EL (cell line): ENCODE results near the gene CD276.
A peak's percentile ranks its signal among the peaks of the same experiment; 100 is the strongest.
"Not testable (repeated sequence)": the region's sequence is repeated elsewhere in the genome, so short reads cannot be mapped to it uniquely, and the experiment has no call there.

Source experiments
- DNase-seq: peaks from one replicate; pipeline ENCODE4 v3.0.0-alpha.2; 2016

The CD276 gene

GRCh38 chr15:73714695-73715301 lies 30.6 kb downstream of the CD276 start:
- DNase-seq, result no peak

DNA sequence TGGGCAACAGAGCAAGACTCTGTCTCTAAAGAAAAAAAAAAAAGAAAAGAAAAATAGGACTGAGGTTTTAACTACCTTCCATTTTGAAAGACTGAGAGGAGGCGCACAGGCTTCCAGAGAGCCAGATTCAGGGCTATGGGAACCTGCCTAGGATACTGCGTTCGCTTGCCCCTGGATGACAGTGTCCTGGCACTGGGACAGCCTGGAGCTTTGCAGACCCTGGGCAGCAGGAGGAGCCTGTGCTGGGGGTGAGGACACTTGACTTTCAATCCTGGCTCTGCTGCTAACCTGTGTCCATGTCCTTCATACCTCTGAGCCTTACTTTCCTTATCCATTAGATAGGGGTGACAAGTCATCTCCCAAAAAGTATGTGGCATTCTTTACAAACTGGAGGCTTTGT lies 31.2 kb downstream of the CD276 start:
- no peak for DNase-seq

DNA sequence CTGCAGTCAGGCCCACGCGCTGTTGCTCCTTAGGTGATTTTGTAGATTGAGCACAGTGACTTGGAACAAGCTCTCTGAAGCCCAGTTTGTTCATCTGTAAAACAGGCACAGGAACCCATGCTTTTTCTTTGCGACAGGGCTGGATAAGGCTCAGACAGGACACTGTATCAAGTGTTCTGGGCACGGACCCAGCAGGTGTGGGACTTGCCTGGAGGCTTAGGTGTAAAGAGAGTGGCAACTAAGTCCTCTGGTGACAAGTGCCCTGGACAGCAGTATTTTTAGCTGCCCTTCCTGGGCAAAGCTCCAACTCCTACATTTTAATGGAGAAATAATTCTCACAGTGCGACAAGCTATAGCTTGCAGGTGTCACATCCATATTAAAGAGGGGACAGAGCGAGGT lies 32.2 kb downstream of the CD276 start:
- no peak for DNase-seq

DNA sequence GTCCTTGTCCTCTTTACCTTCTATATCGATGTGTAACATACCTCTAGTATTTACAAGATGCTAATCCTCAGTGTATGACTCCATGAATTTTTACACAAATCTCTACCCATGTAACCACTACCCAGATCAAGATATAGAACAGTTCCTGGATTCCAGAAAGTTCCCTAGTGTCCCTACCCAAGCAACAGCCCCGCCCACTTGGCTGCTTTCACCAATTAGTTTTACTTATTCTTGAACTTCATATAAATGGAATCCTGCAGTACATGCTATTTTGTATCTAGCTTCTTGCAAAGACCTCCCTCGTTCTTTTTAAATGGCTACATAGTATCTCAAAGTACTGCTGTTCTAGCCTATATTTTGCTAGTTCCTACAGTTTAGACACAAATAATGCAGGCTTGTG lies 33.0 kb downstream of the CD276 start:
- DNase-seq, result no peak

- DNase-seq, result no peak
These were observed 33.6 kb downstream of the CD276 start for GRCh38 chr15:73717802-73718201.

DNA sequence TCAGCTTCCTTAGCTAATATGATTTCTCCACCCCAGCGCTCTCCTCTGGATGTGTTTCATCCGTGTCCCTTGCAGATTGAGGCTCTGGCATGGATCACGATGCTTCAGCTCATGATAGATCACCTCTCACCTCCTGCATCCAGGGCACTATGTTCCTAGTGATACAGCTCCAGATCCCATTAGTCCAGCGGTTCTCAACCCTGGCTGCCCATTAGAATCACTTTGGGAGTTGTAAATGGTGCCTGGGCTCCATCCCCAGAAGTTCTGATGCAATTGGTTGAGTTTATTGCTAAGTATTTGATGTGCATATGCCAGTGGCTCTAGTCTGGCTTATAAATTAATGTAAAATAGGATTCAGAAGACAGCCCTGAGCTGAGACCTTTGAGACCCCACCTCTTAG lies 34.5 kb downstream of the CD276 start:
- DNase-seq, result no peak

GRCh38 chr15:73722425-73722824 lies 38.2 kb downstream of the CD276 start:
- DNase-seq, result no peak

GRCh38 chr15:73723191-73723590 lies 39.0 kb downstream of the CD276 start:
- no peak for DNase-seq

- DNase-seq, result no peak
These were observed 40.0 kb downstream of the CD276 start for GRCh38 chr15:73724212-73724611.

- DNase-seq, result peak; percentile 75
These were observed 43.3 kb downstream of the CD276 start for GRCh38 chr15:73727330-73727976.

DNA sequence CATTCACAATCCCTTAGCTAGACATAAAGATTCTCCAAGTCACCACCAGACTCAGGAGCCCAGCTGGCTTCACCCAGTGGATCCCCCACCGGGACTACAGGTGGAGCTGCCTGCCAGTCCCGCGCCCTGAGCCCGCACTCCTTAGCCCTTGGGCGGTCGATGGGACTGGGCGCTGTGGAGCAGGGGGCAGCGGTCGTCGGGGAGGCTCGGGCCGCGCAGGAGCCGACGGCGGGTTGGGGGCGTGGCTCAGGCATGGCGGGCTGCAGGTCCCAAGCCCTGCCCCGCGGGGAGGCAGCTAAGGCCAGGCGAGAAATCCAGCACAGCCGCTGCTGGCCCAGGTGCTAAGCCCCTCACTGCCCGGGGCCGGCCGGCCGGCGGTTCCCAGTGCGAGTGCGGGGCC lies 47.9 kb downstream of the CD276 start:
- not testable (repeated sequence) for DNase-seq

DNA sequence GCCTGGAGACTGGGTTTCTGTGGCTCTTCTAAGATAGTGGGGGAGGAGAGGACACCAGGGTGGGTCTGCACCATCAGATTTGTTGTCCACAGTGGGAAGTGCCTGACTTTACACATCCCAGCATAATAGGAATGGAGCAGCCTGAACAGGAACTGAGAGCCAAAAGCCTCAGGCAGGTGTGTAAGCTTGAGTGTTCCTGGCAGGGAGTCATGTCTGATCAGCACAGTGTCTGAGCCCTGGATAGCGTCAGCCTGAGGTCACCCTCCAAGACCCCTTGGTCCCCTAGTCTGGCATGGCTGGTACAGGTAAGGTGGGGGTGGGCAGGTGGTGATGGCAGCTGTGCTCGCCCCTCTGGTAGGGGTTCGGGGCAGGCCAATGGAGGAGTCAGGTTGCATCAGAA lies 48.7 kb downstream of the CD276 start:
- no peak for DNase-seq

GRCh38 chr15:73737535-73737934 lies 53.4 kb downstream of the CD276 start:
- DNase-seq, result no peak

- DNase-seq, result no peak
These were observed 56.2 kb downstream of the CD276 start for GRCh38 chr15:73740152-73741048.

DNA sequence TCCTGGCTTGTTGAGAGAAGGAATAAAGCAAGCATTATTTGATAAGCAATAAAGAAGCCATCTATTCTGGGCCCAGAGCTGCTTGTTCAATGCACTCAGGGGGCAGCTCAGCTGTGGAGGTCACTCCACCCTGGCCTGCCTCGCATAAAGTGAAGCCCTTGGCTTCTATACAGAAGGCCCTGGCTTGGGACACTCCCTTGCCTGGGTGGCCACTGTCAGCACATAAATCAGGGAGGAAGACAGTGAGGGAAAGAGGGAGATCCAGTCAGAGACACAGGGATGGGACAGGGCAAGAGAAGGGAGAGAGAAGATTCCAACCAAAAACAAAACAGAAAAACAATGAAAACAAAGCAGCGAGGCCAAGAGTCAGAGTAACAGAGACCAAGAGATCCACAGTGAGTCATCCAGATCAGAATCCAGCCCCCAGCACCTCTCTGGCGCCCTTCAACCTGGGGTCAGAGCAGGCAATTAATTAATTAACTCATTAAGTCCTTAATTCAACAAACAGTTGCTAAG lies 57.2 kb downstream of the CD276 start:
- DNase-seq, result no peak

DNA sequence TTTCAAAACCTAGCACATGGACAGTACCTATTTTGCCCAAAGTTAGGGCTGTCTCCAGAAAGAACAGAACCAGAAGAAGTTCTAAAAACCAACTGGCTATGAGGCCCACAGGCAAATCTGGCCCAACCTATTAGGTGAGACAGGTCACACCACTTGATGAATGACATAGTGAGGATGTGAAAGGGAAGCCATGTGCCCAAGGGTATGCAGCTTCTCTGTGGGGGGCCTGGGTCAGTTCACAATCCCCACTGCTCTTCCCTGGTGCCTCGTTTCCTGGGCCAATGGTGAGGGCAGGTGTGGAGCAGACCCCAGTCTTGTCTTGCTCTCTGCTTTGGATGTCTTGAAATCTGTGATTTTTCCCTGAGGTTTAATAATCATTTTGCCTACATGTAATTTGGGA lies 60.1 kb downstream of the CD276 start:
- no peak for DNase-seq

DNA sequence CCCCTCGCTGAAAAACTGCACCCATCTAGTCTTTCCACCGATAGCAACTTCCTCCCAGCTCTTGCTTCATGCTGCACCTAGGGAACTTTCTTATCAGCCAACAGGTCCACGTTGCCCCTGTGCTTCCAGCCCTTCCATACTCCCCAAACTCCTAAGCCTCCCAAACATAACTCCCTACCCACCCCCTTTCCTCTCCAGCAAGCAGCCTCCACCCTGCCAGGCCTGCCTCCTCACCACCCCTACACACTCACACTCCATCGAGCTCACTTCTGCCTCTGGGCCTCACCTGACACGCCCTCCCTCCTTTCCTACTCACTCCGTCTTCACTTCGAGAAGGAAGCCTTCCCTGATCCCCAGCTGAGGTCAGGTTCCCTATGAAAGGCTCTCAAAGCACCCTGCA lies 60.9 kb downstream of the CD276 start:
- DNase-seq, result no peak

- no peak for DNase-seq
These were observed 62.1 kb downstream of the CD276 start for GRCh38 chr15:73746261-73746660.

DNA sequence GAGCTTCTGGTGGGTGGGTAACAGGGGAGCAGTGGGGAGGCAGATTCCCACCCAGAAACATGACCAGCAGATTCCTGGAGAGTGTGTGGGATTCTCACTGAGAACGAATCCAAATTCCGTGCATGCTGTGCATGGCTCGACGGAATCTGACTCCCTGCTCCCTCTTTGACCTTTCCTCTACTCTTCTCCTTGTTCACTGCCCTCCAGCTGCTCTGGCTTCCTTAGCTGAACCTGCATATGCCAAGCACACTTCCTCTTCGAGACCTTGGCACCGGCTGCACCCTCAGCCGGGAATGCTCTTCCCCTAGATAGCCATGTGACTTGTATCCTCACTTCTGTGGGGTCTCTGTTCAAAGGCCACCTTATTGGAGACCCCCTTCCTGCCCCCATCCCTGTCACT lies 62.7 kb downstream of the CD276 start:
- DNase-seq, result peak; percentile 21

GRCh38 chr15:73747847-73748590 lies 63.8 kb downstream of the CD276 start:
- DNase-seq, result no peak

DNA sequence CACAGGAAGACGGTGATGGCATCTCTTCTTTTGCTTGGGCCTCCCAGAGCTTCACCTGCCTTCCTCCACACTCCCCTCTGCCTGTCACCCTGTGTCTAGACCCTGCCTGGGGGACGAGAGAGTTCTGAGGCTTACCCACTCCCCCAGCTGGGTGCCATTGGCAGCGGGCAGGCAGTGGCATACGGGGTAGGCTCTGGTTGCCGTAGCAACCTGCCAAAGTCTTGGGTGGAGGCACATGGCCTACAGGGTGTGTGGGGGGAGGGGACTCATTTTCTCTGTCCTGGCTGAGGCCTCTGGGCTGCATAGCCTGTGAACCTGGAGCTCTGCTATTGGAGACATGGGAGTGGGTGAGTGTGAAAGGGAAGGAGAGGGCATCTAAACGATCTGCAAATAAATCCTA lies 64.5 kb downstream of the CD276 start:
- no peak for DNase-seq

DNA sequence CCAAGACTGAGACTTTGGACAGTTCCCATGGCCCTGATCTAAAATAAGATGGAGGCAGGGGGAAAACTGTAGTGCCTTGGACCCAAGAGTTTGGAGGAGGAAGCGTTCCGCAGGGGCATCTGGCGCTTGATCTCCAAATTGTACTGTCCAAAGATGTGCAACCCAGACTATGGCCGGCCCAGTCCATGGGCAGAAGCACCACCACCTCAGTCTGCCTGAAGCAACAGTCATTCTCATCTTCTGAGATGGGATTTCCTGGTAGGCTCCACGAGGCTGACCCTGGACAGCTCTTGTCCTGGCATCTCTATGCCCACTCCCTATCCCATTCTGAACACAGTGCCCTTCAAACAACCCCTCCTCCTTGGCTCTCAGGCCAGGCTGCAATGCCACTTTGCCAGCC lies 65.3 kb downstream of the CD276 start:
- no peak for DNase-seq

- no peak for DNase-seq
These were observed 65.8 kb downstream of the CD276 start for GRCh38 chr15:73749971-73750370.
